ENCODE measurements around the gene ZBTB34.
A peak's percentile ranks its signal among the peaks of the same experiment; 100 is the strongest.

Gene ZBTB34

DNA sequence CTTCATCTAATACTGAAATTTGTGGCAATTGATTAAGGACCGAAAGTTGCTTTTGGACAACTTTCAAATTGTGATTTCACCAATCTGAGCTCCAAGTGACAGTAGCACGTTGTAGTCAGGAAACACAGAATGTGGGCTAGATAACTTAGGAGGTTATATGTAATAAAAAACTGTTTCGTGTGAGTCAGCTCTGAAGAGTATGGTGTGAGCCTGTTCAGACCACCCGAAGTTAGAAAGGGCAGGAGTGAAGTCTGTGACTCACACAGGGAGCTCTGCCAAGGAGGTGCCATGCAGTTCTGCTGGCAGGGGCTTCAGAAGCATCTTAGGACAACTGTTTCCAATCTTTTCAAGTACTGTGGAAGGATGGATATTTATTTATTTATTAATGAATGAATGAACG, 16.4 kb upstream of the ZBTB34 start:
- no peak for DNase-seq

- DNase-seq = no peak
Measured at GRCh38 chr9:126847051-126847450, 13.4 kb upstream of the ZBTB34 start.

GRCh38 chr9:126849591-126850225, 10.7 kb upstream of the ZBTB34 start:
- DNase-seq = no peak

- DNase-seq = no peak
Measured at GRCh38 chr9:126851286-126851880, 9.1 kb upstream of the ZBTB34 start.

DNA sequence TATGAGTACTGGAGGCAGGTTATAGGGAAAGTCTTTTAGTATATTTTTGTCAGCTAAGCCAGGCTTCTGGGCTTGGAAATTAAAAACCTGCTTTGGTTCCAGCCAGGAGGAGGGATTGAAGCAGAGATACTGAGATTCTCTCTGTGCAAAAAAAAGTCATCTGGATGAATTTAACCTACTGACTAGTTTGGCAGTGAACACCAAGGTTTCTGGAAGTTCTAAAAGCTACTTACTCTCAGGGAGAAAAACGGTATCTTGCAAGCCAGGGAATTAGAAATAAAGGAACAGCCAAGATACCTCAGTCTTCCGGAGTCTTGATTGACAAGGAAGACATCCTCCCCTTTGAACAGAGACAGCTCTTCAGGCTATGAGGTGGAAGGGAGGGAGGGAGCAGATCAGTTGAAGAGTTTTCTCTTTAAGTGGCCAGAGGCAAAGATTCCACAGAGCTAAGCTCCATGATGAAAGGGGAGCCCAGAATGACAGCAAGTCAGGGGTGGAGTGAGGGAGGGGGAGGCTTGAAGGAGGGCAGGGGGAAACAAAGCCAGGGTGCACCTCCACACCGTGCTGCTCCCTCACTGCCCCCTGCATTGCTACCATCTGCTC, 8.3 kb upstream of the ZBTB34 start:
- no peak for DNase-seq

DNA sequence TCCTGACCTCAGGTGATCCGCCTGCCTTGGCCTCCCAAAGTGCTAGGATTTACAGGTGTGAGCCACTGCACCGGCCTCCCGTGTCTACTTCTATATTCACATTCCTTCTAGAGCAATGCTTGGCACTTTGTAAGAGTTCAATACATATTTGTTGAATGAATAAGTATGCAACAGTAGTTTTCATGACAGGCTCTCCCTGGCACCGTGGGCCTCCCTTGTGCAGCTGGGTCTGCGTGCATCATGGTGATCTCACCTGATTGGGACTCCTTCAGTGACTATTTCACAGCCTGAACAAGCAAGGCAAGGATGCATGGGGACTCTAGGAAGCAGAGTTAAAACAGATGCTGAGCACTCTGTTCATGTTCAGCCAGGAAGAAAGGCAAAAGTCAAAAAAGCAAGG, 6.8 kb upstream of the ZBTB34 start:
- DNase-seq = no peak

- no peak for DNase-seq
Measured at GRCh38 chr9:126854734-126855133, 5.7 kb upstream of the ZBTB34 start.

- DNase-seq = no peak
Measured at GRCh38 chr9:126856326-126856877, 4.0 kb upstream of the ZBTB34 start.

GRCh38 chr9:126857261-126857960, 3.0 kb upstream of the ZBTB34 start:
- no peak for DNase-seq

DNA sequence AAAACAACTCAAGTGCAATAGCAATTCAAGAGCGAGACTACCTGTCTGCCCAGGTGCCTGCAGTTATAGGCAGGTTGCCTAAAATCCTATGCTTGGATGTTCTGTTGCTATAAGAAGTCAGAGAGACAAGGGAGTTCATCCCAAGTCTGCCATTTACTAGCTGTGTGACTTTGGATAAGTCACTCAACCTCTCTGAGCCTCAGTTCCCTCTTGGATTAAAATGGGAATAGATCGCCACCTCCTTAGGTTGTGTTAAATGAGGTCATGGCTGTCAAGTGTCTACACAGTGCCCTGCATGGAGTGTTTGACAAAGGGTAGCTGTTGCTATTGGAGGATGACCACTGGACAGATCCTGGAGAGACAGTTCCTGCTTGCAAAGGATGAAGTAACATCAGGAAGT, 1.3 kb upstream of the ZBTB34 start:
- DNase-seq = no peak

- DNase-seq = peak; percentile 29
Measured at GRCh38 chr9:126860757-126861466, 473 bp downstream of the ZBTB34 start.

- peak; percentile 14 for DNase-seq
Measured at GRCh38 chr9:126861707-126862103, 1.3 kb downstream of the ZBTB34 start.

- DNase-seq = no peak
Measured at GRCh38 chr9:126862104-126862761, 1.8 kb downstream of the ZBTB34 start.

- no peak for DNase-seq
Measured at GRCh38 chr9:126864771-126865170, 4.3 kb downstream of the ZBTB34 start.

- no peak for DNase-seq
Measured at GRCh38 chr9:126869368-126869767, 8.9 kb downstream of the ZBTB34 start.

DNA sequence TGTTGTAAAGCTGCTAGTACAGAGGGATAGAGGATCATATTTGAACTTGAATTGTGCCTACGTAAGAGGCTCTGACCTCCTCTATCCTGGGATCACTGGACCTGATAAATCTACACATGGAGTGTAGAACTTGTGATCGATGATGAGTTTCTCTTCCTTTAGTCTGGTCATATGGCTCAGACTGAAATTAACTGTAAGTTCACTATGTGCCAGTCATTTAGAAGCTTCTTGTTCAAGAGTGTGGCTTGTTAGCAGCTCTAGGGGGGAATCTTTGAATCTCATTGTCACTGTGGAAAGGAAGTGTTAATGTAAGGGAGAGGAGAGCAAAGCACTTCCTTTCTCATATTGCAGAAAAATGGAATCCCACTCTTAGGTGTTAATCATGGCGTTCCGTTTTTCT, 12.1 kb downstream of the ZBTB34 start:
- DNase-seq = no peak

DNA sequence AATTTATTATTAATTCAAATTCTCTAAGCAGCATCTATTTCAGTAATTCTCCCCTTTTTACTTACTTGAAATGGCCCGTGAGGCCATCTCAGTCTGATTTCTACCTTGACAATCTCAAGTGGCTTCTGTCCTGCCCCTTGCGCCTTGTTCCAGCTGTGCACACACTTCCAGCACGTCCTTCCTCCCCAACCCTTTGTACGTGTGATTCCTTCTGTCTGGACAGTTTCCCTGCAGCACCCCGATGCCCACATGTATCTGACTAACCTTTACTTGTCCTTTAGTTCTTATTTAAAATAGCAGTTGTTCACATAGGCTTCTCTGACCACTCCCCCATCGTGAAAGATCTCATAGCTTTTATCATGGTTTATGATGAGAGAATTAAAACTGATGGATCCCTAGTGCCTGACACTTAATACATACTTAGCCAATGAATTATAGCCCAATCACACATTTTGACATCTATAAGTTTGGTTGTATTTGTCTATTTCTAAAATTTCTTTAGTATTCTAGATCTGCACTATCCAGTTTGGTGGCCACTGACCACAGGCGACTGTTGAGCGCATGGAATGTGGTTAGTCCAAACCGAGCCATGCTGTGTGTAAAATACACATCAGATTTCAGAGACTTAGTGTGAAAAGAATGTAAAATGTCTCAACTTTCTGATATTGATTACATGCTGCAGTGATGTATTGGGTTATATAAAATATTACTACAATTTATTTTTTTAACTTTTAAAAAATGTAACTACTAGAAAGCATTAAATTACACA, 14.3 kb downstream of the ZBTB34 start:
- no peak for DNase-seq

DNA sequence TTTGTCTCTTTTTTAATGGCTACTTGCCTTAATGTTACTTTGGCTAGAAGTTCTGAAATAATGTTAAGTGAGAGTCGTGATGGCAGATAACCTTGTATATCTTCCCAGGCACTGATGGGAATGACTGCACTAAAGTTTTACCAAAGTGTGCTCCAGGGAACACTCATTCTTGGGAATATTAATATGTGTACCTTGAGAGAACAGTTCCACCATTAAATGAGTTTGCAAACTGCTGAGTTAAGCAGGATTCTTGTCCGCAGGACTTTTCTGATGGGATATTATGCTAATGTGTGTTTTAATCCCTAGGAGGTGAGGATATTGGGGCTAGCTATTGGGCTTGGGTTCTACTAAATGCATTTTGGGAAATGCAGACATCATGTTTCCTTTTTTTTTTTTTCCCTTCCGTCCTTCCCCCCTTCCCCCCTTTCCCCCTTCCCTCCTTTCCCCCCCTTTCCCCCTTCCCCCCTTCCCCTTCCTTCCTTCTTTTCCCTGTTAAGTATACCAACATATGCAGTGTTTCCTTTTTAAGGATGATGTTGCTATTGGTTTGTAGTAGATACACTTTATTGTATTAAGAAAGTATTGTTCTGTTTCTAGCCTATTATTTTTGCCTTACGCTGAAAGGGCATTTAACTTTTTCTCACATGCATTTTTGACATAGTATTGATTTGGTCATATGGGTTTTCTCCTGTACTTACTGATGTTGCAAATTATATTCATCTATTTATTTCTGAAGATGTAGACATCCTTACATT, 15.5 kb downstream of the ZBTB34 start:
- no peak for DNase-seq

GRCh38 chr9:126876531-126876930, 16.1 kb downstream of the ZBTB34 start:
- no peak for DNase-seq

GRCh38 chr9:126877418-126877817, 17.0 kb downstream of the ZBTB34 start:
- DNase-seq = peak; percentile 21

DNA sequence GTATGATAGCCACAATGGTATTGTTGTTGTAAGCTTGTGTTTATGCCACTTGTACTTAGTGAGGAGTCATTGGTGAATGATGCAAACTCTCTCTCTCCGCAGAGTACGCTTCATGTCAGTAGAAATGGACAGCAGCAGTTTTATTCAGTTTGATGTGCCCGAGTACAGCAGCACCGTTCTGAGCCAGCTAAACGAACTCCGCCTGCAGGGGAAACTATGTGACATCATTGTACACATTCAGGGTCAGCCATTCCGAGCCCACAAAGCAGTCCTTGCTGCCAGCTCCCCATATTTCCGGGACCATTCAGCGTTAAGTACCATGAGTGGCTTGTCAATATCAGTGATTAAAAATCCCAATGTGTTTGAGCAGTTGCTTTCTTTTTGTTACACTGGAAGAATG, 18.8 kb downstream of the ZBTB34 start:
- DNase-seq = no peak

Measured in CD4-positive, alpha-beta T cell treated with Interleukin-17A for 4 hours (primary cell).